K562 (cell line): ENCODE data around the gene FBRS. TPM values are rescaled to one million over a fixed set of nuclear protein-coding genes. Genes with fewer than 3 reads are reported as not detected.
A peak's percentile ranks its signal among the peaks of the same experiment; 100 is the strongest.

Experiments
- ATF7 ChIP-seq: fragments of 450-650 bp; IDR thresholded peaks from 2 replicates; pipeline ENCODE4 v1.7.1; 2014; ENCODE audit warnings: mild to moderate bottlenecking, moderate library complexity
- BCL6 ChIP-seq: fragments of 250-450 bp; sonication (Bioruptor Pico); IDR thresholded peaks from 2 replicates; pipeline ENCODE4 v1.4.0; 2020
- CTCFL ChIP-seq: IDR thresholded peaks from 2 replicates; pipeline ENCODE4 v1.6.1; 2011; ENCODE audit warnings: borderline replicate concordance, low read depth, mild to moderate bottlenecking, moderate library complexity, low read length; ENCODE audit not compliant: insufficient read depth, poor library complexity, severe bottlenecking
- ILK ChIP-seq: fragments of 450-650 bp; IDR thresholded peaks from 2 replicates; pipeline ENCODE4 v1.6.1; 2016; ENCODE audit warnings: missing genetic modification characterization, low read depth, mild to moderate bottlenecking, missing compliant biosample characterization, moderate library complexity, borderline replicate concordance
- NFRKB ChIP-seq: fragments of 450-650 bp; IDR thresholded peaks from 2 replicates; pipeline ENCODE4 v1.6.1; 2016; ENCODE audit warnings: low read depth
- SRSF9 ChIP-seq: fragments of 200-400 bp; formaldehyde crosslinking; IDR thresholded peaks from 2 replicates; pipeline ENCODE4 v1.6.1; 2017; ENCODE audit warnings: low read depth, low read length, borderline replicate concordance
- STAT5B ChIP-seq: fragments of 250-450 bp; sonication (Bioruptor Pico); IDR thresholded peaks from 2 replicates; pipeline ENCODE4 v1.8.0; 2021; ENCODE audit warnings: mild to moderate bottlenecking, inconsistent platforms
- TFAM ChIP-seq: fragments of 250-450 bp; sonication (Bioruptor Pico); conservative IDR thresholded peaks from 2 replicates; pipeline ENCODE4 v1.5.0; 2021; ENCODE audit warnings: mild to moderate bottlenecking, moderate library complexity
- ZC3H4 ChIP-seq: sonication (generic); formaldehyde crosslinking; IDR thresholded peaks from 2 replicates; pipeline ENCODE4 v1.9.0; 2021; ENCODE audit warnings: missing genetic modification reagents, borderline replicate concordance
- ZNF318 ChIP-seq, 2 experiments: fragments of 450-650 bp; IDR thresholded peaks; 2 replicates each; pipeline ENCODE4 v1.6.1; 2016; ENCODE audit warnings: mild to moderate bottlenecking in 2 of 2, borderline replicate concordance in 1 of 2, low read depth in 1 of 2, moderate library complexity in 1 of 2
- ZNF512 ChIP-seq: IDR thresholded peaks from 2 replicates; pipeline ENCODE4 v1.6.1; 2016; ENCODE audit warnings: missing genetic modification characterization, missing compliant biosample characterization
- ZNF766 ChIP-seq: fragments of 200-800 bp; sonication (Bioruptor generic); conservative IDR thresholded peaks from 2 replicates; pipeline ENCODE4 v1.6.1; 2016; ENCODE audit warnings: missing genetic modification characterization, missing compliant biosample characterization
- polyA plus RNA-seq, 8 experiments: library from polyadenylated mRNA; depleted of rRNA in 4 of 8; stranded (reverse) in 5 of 8; unstranded in 3 of 8; fragments of >200 nt; fragmentation: Nextera tagmentation in 2 of 8; fragmentation: Illumina TruSeq in 1 of 8; extraction: Ambion mirVana in 2 of 8; extraction: Trizol in 1 of 8; gene quantifications; 2 replicates each; pipeline versions ENCODE4 v1.2.1 to v1.2.3, GENCODE V29; 2011 to 2014; ENCODE audit warnings: inconsistent platforms in 1 of 8, missing spikeins in 1 of 8
- total RNA-seq, 7 experiments: library from RNA; depleted of rRNA in 6 of 7; stranded (reverse); fragments of >200 nt in 6 of 7; fragmentation: Illumina TruSeq in 2 of 7; extraction: Trizol in 2 of 7; gene quantifications; 2 replicates each; pipeline versions ENCODE4 v1.2.1 to v1.2.3, GENCODE V29; 2011 to 2021; ENCODE audit warnings: low replicate concordance in 1 of 7

Gene FBRS
- total and polyA plus RNA-seq, 9 of the 15 experiments (the other 6 are each of a cell fraction or from before 2014, with no cell fraction given), result 0.32 to 59.5 (median 13.1) TPM

- TF ChIP-seq ZNF512 (tag) (no peak), CTCFL (no peak), ATF7 (peak; percentile 79), STAT5B (no peak), ZNF318 (IDR thresholded peaks at IDR 0.05; ENCODE audit: borderline replicate concordance in 1 of 2, low read depth in 1 of 2) (no peak), ILK (tag) (no peak), SRSF9 (no peak), NFRKB (peak; percentile 99), TFAM (CRISPR knock-in tag) (no peak), ZC3H4 (no peak), ZNF766 (peak; percentile 84; the same call in 1 of the 2 replicates), BCL6 (CRISPR knock-in tag) (no peak)
Measured at GRCh38 chr16:30609926-30610839, 48.0 kb upstream of the FBRS start, which contains the start of gene ZNF689 (continued).
